Measurements from ENCODE around the gene FKBP8. TPM values are rescaled to one million over a fixed set of nuclear protein-coding genes. Genes with fewer than 3 reads are reported as not detected.
"Not testable (repeated sequence)": the region's sequence is repeated elsewhere in the genome, so short reads cannot be mapped to it uniquely, and the experiment has no call there.

Gene FKBP8
- 145 and 185 TPM in 2 replicates for total RNA-seq (2014; rRNA removed; shearing (Covaris generic))

DNA sequence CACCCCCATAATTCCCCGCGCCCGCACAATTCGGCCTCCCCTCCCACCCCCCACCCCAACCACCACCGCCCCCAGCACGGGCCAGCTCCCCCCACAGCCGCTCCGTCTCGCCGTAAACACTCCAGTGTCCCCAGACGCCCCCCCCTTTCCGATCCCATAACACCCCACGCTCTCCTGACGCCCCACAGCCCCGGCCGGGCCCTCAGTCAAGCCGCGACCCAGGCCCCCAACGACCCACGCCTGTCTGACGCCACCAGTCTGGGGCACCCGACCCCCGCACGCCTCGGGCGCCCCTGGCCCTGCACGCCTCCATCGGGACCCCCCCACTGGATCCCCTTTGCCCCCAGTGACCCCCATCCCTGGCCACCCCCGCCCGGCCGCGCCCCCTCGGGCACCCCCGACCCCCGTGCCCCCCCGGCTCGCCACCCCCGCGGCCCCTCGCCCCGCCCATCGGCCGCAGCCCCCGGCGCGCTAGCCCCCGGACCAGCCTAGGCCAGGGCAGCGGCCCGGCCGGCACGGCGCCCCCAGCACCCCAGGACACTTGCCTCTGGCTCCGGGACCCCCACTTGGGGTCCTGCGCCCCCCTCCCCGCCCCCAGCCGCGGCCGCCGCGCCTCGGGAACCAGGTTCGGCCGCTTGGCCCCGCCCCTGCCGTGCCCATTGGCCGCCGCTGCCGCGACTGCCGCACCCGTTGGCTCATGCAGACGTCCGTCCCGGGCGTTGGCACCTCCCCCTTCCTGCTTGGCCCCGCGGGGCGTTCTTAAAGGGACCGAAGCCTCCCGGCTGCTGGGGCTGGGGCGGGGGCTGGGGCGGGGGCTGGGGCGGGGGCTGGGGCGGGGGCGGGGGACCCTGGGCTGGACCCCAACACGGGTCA is at the start of gene FKBP8:
Gene FKBP8 (minus strand): TSS at position 633 of the 873 bp plus-strand sequence. CDS start 1,603 bp downstream, outside the sequence.
- peak; percentile 87 for DNase-seq (ENCODE audit: low spot score)

DNA sequence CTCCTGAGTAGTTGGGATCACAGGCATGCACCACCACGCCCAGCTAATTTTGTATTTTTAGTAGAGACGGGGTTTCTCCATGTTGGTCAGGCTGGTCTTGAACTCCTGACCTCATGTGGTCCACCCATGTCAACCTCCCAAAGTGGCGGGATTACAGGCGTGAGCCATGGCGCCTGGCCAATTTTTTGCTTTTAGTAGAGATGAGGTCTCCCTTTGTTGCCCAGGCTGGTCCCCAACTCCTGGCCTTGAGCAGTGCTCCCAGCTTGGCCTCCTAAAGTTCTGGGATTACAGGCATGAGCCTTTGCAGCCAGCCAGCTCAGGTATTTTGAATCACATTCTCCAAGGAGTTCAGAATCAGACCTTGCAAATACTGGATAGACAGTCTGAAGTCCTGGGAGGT is 49.4 kb upstream of the FKBP8 start:
- DNase-seq (ENCODE audit: low spot score), result not testable (repeated sequence)

DNA sequence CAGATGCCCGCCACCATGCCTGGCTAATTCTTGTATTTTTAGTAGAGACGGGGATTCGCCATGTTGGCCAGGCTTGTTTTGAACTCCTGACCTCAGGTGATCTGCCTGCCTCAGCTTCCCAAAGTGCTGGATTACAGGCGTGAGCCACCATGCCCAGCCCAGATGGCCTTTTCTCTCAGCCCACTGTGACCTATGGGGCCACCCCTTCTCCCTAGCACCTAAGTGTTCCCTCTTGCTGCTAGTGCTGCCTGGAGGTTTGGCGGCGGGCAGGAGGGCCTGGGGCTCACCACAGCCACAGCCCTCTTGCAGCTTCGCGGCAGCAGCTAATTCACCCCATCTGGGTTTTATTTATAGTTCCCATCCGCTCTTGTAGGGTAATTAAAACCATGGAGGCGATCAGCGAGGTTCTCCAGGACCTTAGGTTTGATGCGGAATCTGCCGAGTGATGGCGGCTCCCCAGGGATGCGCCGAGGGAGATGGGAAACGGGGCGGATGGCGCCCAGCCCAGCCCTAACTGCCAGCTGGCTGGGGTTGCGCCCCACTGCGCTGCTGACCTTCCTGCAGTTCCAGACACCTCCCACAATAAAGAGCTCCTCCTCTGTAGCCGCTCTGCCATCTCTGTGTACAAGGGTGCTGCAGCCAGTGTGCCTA is 48.5 kb upstream of the FKBP8 start:
- DNase-seq (ENCODE audit: low spot score), result no peak

DNA sequence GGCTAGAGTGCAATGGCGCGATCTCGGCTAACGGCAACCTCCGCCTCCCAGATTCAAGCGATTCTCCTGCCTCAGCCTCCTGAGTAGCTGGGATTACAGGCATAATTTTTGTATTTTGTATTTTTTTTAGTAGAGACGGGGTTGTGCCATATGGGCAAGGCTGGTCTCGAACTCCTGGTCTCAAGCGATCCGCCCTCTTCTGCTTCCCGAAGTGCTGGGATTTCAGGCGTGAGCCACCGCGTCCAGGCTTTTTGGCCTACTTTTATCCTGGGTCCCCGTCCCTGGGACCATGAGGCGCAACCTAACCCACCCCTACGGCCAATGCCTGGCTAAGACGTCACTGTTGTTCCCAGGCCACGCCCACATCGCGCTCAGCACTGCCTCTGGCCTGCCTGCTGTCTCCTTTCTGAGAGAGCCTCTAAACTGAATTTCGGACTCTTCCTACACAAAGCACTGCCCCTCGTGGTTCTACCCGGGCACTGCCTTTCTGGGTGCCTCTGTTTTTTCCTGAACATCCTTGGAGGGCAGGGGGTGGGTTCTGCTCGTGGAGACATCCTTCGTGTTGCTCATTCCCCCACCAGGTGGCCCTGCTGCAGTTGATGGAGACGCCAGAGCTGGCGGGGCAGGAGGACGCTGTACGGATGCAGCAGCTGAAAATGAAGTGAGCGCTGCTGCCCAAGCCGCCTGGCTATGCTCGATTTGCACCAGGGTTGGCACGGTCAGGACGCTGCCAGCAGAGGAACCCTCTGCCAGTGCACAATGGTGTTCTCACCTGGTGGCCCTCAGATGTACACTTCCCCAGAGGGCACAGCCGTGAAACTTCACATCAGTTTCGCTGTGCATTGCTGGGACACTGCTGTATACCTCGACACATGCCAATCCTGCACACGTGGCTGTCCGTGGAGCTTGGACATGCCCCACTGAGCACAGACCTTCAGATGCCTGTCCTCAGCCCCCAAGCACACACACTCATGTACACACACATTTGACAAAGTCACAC is 47.2 kb upstream of the FKBP8 start:
- DNase-seq (ENCODE audit: low spot score), result no peak

DNA sequence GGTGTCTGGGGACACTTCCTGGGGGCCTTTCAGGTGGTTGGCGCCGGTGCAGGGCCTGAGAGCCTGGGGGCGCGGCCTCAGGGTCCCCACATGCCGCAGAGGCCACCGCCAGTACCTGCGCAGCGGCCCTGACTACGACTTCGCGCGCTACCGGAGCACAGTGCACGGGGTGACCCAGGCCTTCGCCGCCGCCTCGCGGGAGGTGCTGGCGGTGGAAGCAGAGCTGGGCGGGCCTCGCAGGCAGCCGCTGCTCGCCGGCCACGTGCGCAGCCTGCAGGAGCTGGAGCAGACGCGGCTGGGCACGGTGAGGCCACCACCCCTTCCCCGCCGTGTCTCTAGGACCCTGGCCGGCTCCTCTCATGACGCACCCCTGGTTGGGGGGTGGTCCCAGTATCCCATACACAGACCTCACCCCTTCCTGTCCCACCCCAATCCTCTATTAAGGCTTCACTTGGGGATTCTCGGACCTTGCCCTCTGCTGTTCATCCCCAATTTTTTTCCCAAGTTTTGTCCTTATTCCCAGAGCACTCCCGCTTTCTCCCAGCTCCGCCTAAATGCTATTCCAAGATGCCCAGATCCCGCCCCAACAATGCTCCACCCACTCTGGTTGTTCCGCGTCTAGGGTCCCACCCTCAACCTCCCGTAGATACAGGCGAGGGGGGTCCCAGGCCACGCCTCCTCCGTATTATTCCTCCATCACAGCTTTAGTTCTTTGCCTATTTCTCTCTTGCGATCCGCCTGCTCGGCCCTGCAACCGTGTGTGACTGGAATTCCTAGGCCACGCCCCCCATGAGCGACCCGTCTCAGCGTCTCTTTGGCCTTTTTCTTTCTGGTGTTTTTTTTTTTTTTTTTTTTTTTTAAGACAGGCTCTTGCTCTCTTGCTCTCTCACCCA is 46.3 kb upstream of the FKBP8 start:
- peak; percentile 59 for DNase-seq (ENCODE audit: low spot score)

DNA sequence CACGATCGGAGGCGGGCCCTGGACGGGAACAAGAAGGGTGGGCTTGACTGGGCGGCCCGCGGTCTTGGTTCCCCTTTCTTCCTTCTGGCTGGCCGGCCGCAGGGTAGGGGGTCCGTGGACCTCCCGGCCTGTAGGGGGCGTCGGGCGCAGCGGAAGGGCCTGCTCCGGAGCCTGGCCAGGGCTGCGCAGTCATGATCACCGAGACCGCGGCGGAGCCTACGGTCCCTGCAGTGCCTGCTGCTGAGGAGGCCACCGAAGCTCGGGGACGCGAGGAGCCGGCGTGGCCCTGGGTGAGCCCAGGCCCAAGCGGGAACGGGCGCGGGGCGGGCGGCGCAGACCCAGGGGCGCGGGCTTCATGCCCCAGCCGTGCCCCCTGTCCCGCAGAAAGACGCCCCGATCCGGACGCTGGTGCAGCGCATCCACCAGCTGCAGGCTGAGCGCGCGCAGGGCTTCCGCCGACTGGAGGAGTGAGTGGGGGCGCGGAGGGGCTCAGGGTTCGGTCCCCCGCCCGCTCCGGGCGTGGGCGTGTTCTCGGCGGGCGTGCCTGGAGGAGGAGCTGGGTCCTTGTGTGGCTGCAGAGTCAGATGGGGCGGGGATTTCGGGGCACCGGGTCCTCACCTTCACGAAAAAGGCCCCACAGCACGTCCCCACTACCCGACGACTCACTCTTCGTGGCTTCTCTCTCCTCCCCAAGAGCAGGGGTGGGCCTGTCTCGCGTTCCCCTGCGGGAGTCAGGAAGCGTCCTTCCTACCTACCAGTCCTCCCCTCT is 45.4 kb upstream of the FKBP8 start, which contains the start of gene REX1BD:
Gene REX1BD (plus strand): TSS at position 188 of the 769 bp plus-strand sequence. CDS start 4 bp downstream, at position 192.
- peak; percentile 81 for DNase-seq (ENCODE audit: low spot score)

DNA sequence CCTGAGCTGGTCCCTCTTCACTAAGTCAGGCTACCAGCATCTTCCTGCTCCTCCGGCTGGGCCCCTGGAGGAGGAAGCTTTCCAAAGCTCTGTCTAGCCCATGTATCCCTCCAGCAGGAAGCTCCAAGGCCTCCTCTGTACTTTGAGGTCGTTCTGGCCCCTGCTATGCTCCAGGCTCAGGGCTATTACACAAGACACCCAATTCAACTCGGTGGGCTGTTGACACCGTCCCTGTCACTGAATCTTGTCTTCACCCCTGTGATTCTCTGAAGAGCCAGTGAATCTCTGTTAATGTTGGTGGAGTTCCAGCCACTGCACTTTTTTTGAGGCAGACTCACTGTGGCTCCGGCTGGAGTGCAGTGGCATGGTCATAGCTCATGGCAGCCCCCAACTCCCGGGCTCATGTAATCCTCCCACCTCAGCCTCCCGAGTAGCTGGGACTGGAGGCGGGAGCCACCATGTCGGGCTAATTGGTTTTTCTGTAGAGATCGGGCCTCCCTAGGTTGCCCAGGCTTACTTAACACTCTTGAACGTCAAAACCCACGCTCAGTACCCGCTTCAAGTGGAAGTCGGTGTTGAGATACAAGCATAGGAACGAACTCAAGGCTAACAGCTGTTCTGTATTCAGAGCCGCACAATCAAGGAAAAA is 44.7 kb upstream of the FKBP8 start:
- no peak for DNase-seq (ENCODE audit: low spot score)

DNA sequence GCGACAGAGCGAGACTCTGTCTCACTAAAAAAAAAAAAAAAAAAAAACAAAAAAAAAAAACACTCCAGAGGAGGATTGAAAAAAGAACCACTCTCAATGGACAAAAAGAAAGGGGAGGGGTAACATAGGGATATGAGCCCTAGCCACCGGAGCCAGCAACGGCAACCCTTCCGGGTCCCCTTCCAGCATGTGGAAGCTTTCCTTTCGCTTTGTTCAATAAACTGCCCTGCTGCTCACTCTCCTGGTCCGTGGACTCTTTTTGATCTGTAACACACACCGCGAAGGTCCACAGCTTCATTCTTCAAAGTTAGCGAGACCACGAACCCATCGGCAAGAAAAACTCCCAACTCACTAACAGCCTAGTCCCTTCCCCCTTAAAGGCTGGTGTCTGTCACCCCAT is 44.2 kb upstream of the FKBP8 start:
- DNase-seq (ENCODE audit: low spot score), result no peak

DNA sequence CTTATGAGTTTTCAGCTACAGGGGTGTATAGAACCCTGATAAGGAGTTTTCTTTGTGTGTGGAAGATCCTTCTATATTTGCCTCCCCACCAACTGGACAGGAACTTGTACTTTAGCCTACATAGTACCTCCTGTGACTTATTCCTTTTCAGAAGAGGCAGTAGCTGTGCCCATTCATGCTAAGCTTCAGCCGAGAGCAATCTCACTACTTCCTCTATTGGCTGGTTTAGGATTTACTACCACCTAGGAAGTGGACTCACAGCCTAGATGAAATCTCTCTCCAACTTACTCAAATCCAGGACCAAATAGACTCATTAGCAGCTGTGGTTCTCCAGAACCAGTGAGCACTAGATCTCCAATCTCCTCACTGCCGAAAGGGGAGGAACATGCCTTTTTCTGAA is 42.9 kb upstream of the FKBP8 start:
- DNase-seq (ENCODE audit: low spot score), result no peak

DNA sequence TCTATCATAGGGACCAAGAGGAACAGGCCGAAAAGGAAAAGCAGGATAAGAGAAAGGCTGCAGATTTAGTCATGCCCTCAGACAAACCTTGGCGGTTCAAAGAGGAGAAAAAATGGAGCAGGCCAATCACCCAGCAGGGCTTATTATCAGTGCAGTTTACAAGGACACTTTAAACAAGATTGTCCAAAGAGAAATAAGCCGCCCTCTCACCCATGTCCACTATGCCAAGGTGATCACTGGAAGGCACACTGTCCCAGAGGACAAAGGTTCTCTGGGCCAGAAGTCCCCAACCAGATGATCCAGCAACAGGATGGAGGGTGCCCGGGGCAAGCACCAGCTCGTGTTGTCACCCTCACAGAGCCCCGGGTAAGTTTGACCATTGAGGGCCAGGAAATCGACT is 36.9 kb upstream of the FKBP8 start:
- DNase-seq (ENCODE audit: low spot score), result no peak

DNA sequence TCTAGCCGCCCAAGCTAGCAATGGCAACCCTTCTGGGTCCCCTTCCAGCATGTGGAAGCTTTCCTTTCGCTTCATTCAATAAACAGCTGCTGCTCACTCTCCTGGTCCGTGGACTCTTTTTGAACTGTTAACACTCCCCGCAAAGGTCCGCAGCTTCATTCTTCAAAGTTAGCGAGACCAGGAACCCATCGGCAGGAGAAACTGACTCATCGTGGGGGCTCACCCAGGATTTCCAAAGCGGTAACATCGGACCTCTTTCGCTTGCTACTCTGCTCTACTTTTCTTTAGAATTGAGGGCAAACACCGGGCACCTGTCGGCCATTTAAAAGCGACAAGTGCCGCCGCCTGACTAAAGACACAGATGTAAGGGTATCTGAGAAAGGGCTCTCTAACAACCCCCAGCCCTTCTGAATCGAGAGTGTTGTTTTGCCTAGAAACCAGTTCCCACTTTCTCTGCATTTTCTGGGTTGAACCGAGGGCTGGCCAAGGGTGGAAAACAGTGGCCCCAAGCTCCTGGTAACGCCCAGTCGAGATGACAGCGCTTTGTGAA is 34.1 kb upstream of the FKBP8 start:
- DNase-seq (ENCODE audit: low spot score), result no peak

DNA sequence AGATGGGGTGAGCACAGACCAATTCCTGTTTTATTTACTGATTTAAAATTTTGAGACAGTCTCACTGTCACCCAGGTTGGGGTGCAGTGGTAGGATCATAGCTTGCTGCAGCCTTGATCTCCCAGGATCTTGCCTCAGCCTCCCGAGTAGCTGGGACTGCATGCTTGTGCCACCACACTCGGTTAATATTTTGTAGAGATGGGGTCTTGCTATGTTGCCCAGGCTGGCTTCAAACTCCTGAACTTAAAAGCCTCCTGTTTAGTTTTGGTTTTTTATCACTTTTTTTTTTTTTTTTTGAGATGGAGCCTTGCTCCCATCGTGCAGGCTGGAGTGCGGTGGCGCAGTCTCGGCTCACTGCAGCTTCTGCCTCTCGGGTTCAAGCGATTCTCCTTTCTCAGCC is 33.0 kb upstream of the FKBP8 start:
- DNase-seq (ENCODE audit: low spot score), result no peak

DNA sequence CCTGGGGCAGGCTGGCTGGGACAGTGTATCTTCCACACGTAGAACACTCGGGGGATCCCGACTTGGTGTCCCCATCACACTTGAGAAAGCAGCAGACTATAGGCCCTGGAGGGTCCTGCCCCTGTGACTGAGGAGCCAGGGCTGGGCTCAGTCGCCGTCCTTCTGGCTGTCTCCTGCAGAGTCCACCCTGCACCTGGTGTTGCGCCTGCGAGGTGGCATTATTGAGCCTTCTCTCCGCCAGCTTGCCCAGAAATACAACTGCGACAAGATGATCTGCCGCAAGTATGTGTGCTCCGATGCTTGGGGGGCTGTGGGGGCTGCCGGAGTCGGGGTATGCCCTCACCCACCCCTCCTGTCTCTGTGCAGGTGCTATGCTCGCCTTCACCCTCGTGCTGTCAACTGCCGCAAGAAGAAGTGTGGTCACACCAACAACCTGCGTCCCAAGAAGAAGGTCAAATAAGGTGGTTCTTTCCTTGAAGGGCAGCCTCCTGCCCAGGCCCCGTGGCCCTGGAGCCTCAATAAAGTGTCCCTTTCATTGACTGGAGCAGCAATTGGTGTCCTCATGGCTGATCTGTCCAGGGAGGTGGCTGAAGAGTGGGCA is 31.4 kb upstream of the FKBP8 start:
- DNase-seq (ENCODE audit: low spot score), result no peak

DNA sequence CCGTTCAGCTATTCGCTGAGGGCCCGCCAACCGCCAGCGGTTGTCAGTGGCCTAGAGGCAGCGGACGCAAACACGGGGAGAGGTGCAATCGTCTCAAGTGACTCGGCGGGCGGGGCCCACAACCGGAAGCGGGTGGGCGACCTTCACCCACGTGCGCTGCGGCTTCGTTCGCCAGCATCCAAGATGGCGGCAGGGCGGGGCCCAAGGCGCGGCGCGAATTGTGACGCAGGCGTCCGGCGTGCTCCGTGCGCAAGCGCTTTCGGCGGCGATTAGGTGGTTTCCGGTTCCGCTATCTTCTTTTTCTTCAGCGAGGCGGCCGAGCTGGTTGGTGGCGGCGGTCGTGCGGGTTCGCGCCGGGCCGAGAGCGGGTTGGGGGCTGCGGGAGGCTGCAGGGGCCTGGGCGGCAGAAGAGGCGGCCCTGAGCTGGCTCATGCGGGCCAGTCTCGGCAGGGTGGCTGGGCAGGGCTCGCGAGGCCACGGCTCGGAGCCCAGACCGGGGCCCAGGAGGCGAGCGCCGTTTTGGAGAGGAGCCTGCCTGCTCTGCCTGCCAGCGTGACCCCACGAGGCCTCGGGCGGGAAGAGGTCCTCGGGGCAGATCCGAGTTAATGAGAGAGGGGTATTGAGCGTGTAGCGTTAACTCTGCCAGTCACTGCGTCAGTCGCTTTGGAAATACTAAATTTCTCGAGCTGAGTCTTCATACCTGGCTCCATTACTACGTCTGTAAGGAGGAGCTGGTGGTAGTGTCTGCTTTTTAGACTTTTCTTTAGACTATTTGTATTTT is 28.4 kb upstream of the FKBP8 start, which contains the start of gene UBA52:
Gene UBA52 (plus strand): TSS at position 294 of the 781 bp plus-strand sequence. CDS start 1,444 bp downstream, outside the sequence.
- DNase-seq (ENCODE audit: low spot score), result peak; percentile 97

DNA sequence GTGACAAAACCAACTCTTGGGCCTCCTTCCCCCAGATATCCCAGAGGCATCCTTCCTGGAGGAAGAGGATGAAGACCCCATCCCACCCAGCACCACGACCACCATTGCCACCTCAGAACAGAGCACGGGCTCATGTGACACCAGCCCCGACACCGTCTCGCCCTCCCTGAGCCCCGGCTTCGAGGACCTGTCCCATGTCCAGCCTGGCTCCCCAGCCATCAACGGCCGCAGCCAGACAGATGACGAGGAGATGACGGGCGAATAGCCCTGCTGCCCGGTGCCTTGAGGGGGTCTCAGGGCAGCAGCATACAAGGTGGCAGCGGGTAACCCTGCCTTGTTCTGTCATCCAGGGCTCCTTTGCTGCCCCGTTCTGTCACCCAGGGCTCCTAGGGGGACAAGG is 25.0 kb upstream of the FKBP8 start:
- DNase-seq (ENCODE audit: low spot score), result no peak

DNA sequence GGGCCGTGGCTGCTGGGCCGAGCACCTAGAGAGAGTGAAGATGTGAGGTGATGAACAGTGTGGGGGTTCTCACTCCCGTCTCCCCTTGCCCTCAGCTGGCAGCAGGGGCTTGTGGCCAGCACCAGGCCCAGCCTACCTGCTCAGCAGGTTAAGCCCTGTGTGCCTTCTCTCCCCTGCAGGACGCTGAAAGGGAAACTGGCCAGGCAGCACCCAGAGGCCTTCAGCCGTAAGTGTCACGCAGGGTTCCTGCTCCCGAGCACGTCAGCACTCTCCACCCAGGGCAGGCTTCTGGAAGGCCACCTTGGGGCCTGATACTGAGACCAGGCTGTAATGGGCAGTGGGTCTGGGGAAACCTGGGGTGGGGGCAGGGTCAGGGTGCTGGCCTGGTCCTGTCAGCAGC is 23.6 kb upstream of the FKBP8 start:
- no peak for DNase-seq (ENCODE audit: low spot score)

DNA sequence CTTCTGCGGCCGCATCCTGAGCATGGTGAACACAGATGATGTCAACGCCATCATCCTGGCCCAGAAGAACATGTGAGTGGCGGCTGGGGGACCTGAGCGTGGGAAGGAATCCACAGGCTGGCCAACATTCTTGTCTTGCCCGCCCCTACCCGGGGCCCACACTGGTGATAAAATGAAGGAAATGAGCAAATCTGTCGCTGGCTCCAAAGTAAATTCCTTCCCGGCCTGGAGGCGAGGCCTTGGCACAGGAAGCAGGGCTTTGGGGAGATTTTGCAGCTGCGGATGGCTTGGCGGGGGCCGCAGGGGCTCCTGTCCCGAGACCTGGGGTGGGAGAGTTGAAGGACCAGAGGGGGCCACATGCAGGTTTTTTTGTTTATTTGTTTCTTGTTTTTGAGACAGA is 18.7 kb upstream of the FKBP8 start:
- DNase-seq (ENCODE audit: low spot score), result no peak

DNA sequence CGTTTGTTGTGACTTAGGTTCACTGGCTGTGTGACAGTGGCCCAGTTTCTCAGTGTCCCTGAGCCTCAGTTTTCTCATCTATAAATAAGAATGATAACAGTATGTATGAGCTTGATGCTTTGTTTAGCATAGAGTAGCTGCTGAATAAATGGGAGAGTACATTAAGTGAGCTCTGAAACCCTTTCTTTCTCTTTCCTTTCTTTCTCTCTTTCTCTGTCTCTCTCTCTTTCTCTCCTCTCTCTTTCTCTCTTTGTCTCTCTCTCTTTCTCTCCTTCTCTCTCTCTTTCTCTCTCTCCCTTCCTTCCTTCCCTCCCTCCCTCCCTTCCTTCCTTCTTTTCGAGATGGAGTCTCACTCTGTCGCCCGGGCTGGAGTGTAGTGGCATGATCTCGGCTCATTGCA is 16.3 kb upstream of the FKBP8 start:
- DNase-seq (ENCODE audit: low spot score), result no peak
